HepG2 (cell line): Measurements from ENCODE around the gene PFAS. TPM values are rescaled to one million over a fixed set of nuclear protein-coding genes. Genes with fewer than 3 reads are reported as not detected.

ENCODE experiments used
- AGO1 ChIP-seq: fragments of 200-400 bp; formaldehyde crosslinking; IDR thresholded peaks from 2 replicates; pipeline ENCODE4 v1.6.1; 2017; ENCODE audit warnings: mild to moderate bottlenecking, low read depth, low read length, moderate library complexity; ENCODE audit not compliant: poor library complexity, severe bottlenecking
- ARNT2 ChIP-seq: sonication (generic); formaldehyde crosslinking; IDR thresholded peaks from 2 replicates; pipeline ENCODE4 v1.8.0; 2022; ENCODE audit warnings: mild to moderate bottlenecking, low read depth, missing genetic modification reagents, moderate library complexity
- CBX1 ChIP-seq: IDR thresholded peaks from one replicate; pipeline ENCODE4 v1.6.1; 2016; ENCODE audit warnings: antibody characterized with exemption, low read depth
- HDAC6 ChIP-seq: fragments of 200-600 bp; sonication (generic); IDR thresholded peaks from 2 replicates; pipeline ENCODE4 v1.7.0; 2017; ENCODE audit warnings: mild to moderate bottlenecking, antibody characterized with exemption, low read length, low read depth
- HMGA1 ChIP-seq: sonication (generic); formaldehyde crosslinking; conservative IDR thresholded peaks from 2 replicates; pipeline ENCODE4 v1.4.0; 2020; ENCODE audit warnings: missing genetic modification reagents
- HNRNPK ChIP-seq: fragments of 200-400 bp; formaldehyde crosslinking; IDR thresholded peaks from 2 replicates; pipeline ENCODE4 v1.6.1; 2018; ENCODE audit warnings: low read length, low read depth, moderate library complexity, mild to moderate bottlenecking; ENCODE audit not compliant: poor library complexity, severe bottlenecking
- KDM1A ChIP-seq: IDR thresholded peaks from 2 replicates; pipeline ENCODE4 v1.6.1; 2016; ENCODE audit warnings: missing compliant biosample characterization
- MAF1 ChIP-seq: sonication (generic); formaldehyde crosslinking; IDR thresholded peaks from 2 replicates; pipeline ENCODE4 v1.5.0; 2020; ENCODE audit warnings: missing genetic modification reagents, borderline replicate concordance
- MAFK ChIP-seq, 2 experiments: IDR thresholded peaks in 1 of 2; conservative IDR thresholded peaks in 1 of 2; 2 replicates each; pipeline ENCODE4 v1.6.1; 2011; ENCODE audit warnings: improper control_type of control experiment in 2 of 2, low read length in 2 of 2
- PPARG ChIP-seq: conservative IDR thresholded peaks from 2 replicates; pipeline ENCODE4 v1.6.1; 2016; ENCODE audit warnings: missing biosample characterization, missing genetic modification reagents
- RFX5 ChIP-seq: IDR thresholded peaks from 2 replicates; pipeline ENCODE4 v1.6.1; 2011; ENCODE audit warnings: low read depth, low read length, improper control_type of control experiment
- SMARCE1 ChIP-seq: fragments of 450-650 bp; IDR thresholded peaks from 2 replicates; pipeline ENCODE4 v1.6.1; 2017; ENCODE audit warnings: borderline replicate concordance
- ZFP36L1 ChIP-seq: sonication (generic); formaldehyde crosslinking; IDR thresholded peaks from 2 replicates; pipeline ENCODE4 v1.8.0; 2022; ENCODE audit warnings: mild to moderate bottlenecking, missing genetic modification reagents, moderate library complexity
- ZFP36L2 ChIP-seq: sonication (generic); formaldehyde crosslinking; IDR thresholded peaks from 2 replicates; pipeline ENCODE4 v1.4.0; 2020; ENCODE audit warnings: missing genetic modification reagents
- ZFP82 ChIP-seq: sonication (generic); formaldehyde crosslinking; IDR thresholded peaks from 2 replicates; pipeline ENCODE4 v1.5.1; 2020; ENCODE audit warnings: mild to moderate bottlenecking, missing genetic modification reagents, borderline replicate concordance
- ZKSCAN1 ChIP-seq: fragments of 150-350 bp; IDR thresholded peaks from 2 replicates; pipeline ENCODE4 v1.6.1; 2014; ENCODE audit warnings: low read length
- ZNF260 ChIP-seq: sonication (generic); formaldehyde crosslinking; IDR thresholded peaks from 2 replicates; pipeline ENCODE4 v1.4.0; 2020; ENCODE audit warnings: missing genetic modification reagents, low read depth, mild to moderate bottlenecking, borderline replicate concordance
- ZNF263 ChIP-seq: sonication (generic); formaldehyde crosslinking; IDR thresholded peaks from 2 replicates; pipeline ENCODE4 v1.4.0; 2020; ENCODE audit warnings: missing genetic modification reagents
- ZNF839 ChIP-seq: sonication (generic); formaldehyde crosslinking; IDR thresholded peaks from 2 replicates; pipeline ENCODE4 v1.4.0; 2020; ENCODE audit warnings: missing genetic modification reagents, mild to moderate bottlenecking, borderline replicate concordance
- ZSCAN20 ChIP-seq: sonication (generic); formaldehyde crosslinking; IDR thresholded peaks from 2 replicates; pipeline ENCODE4 v1.4.0; 2020; ENCODE audit warnings: missing genetic modification reagents, mild to moderate bottlenecking, borderline replicate concordance
- polyA plus RNA-seq, 8 experiments: library from polyadenylated mRNA; depleted of rRNA in 3 of 8; stranded (reverse) in 7 of 8; unstranded in 1 of 8; fragments of >200 nt; fragmentation: Illumina TruSeq in 4 of 8; extraction: Trizol in 4 of 8; gene quantifications; 2 replicates each; pipeline versions ENCODE4 v1.2.1 to v1.2.3, GENCODE V29; 2011 to 2016; ENCODE audit warnings: low read depth in 4 of 8, missing spikeins in 1 of 8, mixed read lengths in 1 of 8; ENCODE audit not compliant: insufficient read depth in 1 of 8
- total RNA-seq, 5 experiments: library from RNA; depleted of rRNA; stranded (reverse); fragments of >200 nt; fragmentation: Illumina TruSeq; extraction: Trizol; gene quantifications; 2 replicates each; pipeline ENCODE4 v1.2.3, GENCODE V29; 2016; ENCODE audit warnings: low read depth in 1 of 5
- TF ChIP-seq, protein P1 (sequence below): IDR thresholded peaks from 2 replicates; pipeline ENCODE4 v1.6.1; 2016; ENCODE audit warnings: low read depth
- TF ChIP-seq, protein P2 (sequence below): sonication (generic); formaldehyde crosslinking; IDR thresholded peaks from 2 replicates; pipeline ENCODE4 v1.9.0; 2021; ENCODE audit warnings: missing genetic modification reagents, mild to moderate bottlenecking, borderline replicate concordance
- TF ChIP-seq, protein P3 (sequence below): sonication (generic); formaldehyde crosslinking; conservative IDR thresholded peaks from 2 replicates; pipeline ENCODE4 v1.8.0; 2022; ENCODE audit warnings: low read depth, missing genetic modification reagents
- TF ChIP-seq, protein P4 (sequence below): sonication (generic); formaldehyde crosslinking; conservative IDR thresholded peaks from 2 replicates; pipeline ENCODE4 v1.4.0; 2020; ENCODE audit warnings: missing genetic modification reagents

The PFAS gene
- total and polyA plus RNA-seq, 2 of the 13 experiments (the other 11 are each of a cell fraction or from before 2014, with no cell fraction given): 49.4 to 58.2 TPM

GRCh38 chr17:8221663-8222379 is 27.3 kb upstream of the PFAS start (continued):
- TF ChIP-seq, protein P1, sequence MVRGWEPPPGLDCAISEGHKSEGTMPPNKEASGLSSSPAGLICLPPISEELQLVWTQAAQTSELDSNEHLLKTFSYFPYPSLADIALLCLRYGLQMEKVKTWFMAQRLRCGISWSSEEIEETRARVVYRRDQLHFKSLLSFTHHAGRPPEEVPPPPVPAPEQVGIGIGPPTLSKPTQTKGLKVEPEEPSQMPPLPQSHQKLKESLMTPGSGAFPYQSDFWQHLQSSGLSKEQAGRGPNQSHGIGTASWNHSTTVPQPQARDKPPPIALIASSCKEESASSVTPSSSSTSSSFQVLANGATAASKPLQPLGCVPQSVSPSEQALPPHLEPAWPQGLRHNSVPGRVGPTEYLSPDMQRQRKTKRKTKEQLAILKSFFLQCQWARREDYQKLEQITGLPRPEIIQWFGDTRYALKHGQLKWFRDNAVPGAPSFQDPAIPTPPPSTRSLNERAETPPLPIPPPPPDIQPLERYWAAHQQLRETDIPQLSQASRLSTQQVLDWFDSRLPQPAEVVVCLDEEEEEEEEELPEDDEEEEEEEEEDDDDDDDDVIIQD: peak; percentile 24; the same call in 1 of the 2 replicates
- TF ChIP-seq ZFP36L2: no peak
- TF ChIP-seq HMGA1 (CRISPR knock-in tag): no peak
- TF ChIP-seq ZNF839 (CRISPR knock-in tag): no peak
- TF ChIP-seq ZKSCAN1: no peak
- 0 out of 2 replicates have a peak, but pooled peaks have one; percentile 3 for TF ChIP-seq ZFP82
- TF ChIP-seq HNRNPK: no peak
- peak; percentile 93; the same call in 1 of the 2 replicates for TF ChIP-seq MAF1 (CRISPR knock-in tag)
- no peak for TF ChIP-seq CBX1
- TF ChIP-seq PPARG (CRISPR knock-in tag): peak; percentile 29; the same call in 1 of the 2 replicates
- TF ChIP-seq, protein P2, sequence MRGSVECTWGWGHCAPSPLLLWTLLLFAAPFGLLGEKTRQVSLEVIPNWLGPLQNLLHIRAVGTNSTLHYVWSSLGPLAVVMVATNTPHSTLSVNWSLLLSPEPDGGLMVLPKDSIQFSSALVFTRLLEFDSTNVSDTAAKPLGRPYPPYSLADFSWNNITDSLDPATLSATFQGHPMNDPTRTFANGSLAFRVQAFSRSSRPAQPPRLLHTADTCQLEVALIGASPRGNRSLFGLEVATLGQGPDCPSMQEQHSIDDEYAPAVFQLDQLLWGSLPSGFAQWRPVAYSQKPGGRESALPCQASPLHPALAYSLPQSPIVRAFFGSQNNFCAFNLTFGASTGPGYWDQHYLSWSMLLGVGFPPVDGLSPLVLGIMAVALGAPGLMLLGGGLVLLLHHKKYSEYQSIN: no peak
- TF ChIP-seq KDM1A (CRISPR knock-in tag): no peak
- TF ChIP-seq ZFP36L1 (CRISPR knock-in tag): no peak
- no peak for TF ChIP-seq SMARCE1
- no peak for TF ChIP-seq HDAC6
- no peak for TF ChIP-seq RFX5
- TF ChIP-seq MAFK (conservative IDR thresholded peaks at IDR 0.05 in 1 of 2, IDR thresholded peaks at IDR 0.05 in 1 of 2; ENCODE audit: low read length in 2 of 2): peak in 1 of 2 experiments; percentile 31; a peak in 1 of 4 replicates
- TF ChIP-seq ARNT2 (CRISPR knock-in tag): no peak
- TF ChIP-seq, protein P3, sequence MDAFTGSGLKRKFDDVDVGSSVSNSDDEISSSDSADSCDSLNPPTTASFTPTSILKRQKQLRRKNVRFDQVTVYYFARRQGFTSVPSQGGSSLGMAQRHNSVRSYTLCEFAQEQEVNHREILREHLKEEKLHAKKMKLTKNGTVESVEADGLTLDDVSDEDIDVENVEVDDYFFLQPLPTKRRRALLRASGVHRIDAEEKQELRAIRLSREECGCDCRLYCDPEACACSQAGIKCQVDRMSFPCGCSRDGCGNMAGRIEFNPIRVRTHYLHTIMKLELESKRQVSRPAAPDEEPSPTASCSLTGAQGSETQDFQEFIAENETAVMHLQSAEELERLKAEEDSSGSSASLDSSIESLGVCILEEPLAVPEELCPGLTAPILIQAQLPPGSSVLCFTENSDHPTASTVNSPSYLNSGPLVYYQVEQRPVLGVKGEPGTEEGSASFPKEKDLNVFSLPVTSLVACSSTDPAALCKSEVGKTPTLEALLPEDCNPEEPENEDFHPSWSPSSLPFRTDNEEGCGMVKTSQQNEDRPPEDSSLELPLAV: no peak
- TF ChIP-seq ZNF260 (CRISPR knock-in tag): no peak
- no peak for TF ChIP-seq ZNF263
- TF ChIP-seq, protein P4, sequence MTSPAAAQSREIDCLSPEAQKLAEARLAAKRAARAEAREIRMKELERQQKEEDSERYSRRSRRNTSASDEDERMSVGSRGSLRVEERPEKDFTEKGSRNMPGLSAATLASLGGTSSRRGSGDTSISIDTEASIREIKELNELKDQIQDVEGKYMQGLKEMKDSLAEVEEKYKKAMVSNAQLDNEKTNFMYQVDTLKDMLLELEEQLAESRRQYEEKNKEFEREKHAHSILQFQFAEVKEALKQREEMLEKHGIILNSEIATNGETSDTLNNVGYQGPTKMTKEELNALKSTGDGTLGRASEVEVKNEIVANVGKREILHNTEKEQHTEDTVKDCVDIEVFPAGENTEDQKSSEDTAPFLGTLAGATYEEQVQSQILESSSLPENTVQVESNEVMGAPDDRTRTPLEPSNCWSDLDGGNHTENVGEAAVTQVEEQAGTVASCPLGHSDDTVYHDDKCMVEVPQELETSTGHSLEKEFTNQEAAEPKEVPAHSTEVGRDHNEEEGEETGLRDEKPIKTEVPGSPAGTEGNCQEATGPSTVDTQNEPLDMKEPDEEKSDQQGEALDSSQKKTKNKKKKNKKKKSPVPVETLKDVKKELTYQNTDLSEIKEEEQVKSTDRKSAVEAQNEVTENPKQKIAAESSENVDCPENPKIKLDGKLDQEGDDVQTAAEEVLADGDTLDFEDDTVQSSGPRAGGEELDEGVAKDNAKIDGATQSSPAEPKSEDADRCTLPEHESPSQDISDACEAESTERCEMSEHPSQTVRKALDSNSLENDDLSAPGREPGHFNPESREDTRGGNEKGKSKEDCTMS (CRISPR knock-in tag): no peak
- TF ChIP-seq ZSCAN20: no peak
- TF ChIP-seq AGO1: peak; percentile 67
